Effector memory CD8-positive, alpha-beta T cell (primary cell): ENCODE results near the gene ZNF225.

Experiments used
- ATAC-seq: fragments of 150-1000 bp; cut with Tn5 transposase; replicated peaks from 2 replicates; pipeline ENCODE4 v1.10.0; 2021; ENCODE audit warnings: mild to moderate bottlenecking, moderate library complexity
- DNase-seq, 3 experiments: peaks; one replicate each; pipeline ENCODE4 v3.0.0; 2021
- H3K27ac Mint-ChIP-seq, 2 donors: one replicate each; pipeline ENCODE4 v1.8.0; 2022; ENCODE audit warnings: mild to moderate bottlenecking in 2 of 2, mixed read lengths in 2 of 2, moderate library complexity in 2 of 2
- H3K27me3 Mint-ChIP-seq, 2 donors: one replicate each; pipeline ENCODE4 v1.8.0; 2022; ENCODE audit warnings: mixed read lengths in 2 of 2
- H3K36me3 Mint-ChIP-seq: one replicate; pipeline ENCODE4 v1.8.0; 2022; ENCODE audit warnings: mild to moderate bottlenecking, moderate library complexity, mixed read lengths; ENCODE audit not compliant: insufficient read depth
- H3K4me1 Mint-ChIP-seq, 2 donors: one replicate each; pipeline ENCODE4 v1.8.0; 2022; ENCODE audit warnings: low read depth in 2 of 2, mixed read lengths in 2 of 2
- H3K4me3 Mint-ChIP-seq, 2 donors: one replicate each; pipeline ENCODE4 v1.8.0; 2022; ENCODE audit warnings: mild to moderate bottlenecking in 2 of 2, mixed read lengths in 2 of 2, moderate library complexity in 2 of 2
- H3K9me3 Mint-ChIP-seq, 2 donors: one replicate each; pipeline ENCODE4 v1.8.0; 2022; ENCODE audit warnings: mixed read lengths in 2 of 2
- total RNA-seq, 9 experiments: gene quantifications; one replicate each; lab custom pipeline; 2026; lab: John Stamatoyannopoulos, UW

ZNF225 gene
- 1.3 to 23.0 (median 11.0) reads per million in 9 experiments for total RNA-seq

GRCh38 chr19:44113138-44113783 is at the start of gene ZNF225:
TSS of gene ZNF225 (plus strand) at chr19:44113399. CDS start at chr19:44115828, 2,429 bp downstream.
- peak within 1 kb of the TSS; percentile 94 for H3K27ac Mint-ChIP-seq
- DNase-seq (peak; percentile 75 to 76 (median 76)), ATAC-seq (peak; percentile 98)
- H3K4me3 Mint-ChIP-seq, result peak within 1 kb of the TSS; percentile 93 to 97
- no peaks in the 10 kb centered on the region for H3K27me3 Mint-ChIP-seq
- peaks cover 13% of the 10 kb centered on the region for H3K36me3 Mint-ChIP-seq
- peaks cover 7 to 29% of the 10 kb centered on the region in 2 donors for H3K4me1 Mint-ChIP-seq
- peaks cover 6 to 8% of the 10 kb centered on the region in 2 donors for H3K9me3 Mint-ChIP-seq

- Mint-ChIP-seq H3K27ac (no peak overlapping the region), H3K9me3 (peaks cover 8 to 29% of the 10 kb centered on the region in 2 donors), H3K36me3 (peaks cover 5% of the 10 kb centered on the region), H3K27me3 (peaks cover 7 to 11% of the 10 kb centered on the region in 2 donors), H3K4me1 (peaks cover under 1 to 1% of the 10 kb centered on the region in 2 donors), H3K4me3 (no peak overlapping the region)
- ATAC-seq (no peak), DNase-seq (no peak)
Measured at GRCh38 chr19:44066305-44066704, 46.9 kb upstream of the ZNF225 start.

GRCh38 chr19:44069415-44069814 is 43.8 kb upstream of the ZNF225 start:
- Mint-ChIP-seq H3K4me1 (peaks cover 19% of the 10 kb centered on the region in 2 donors), H3K4me3 (no peak overlapping the region), H3K9me3 (peaks cover 8 to 32% of the 10 kb centered on the region in 2 donors), H3K27me3 (peaks cover 7 to 11% of the 10 kb centered on the region in 2 donors), H3K36me3 (peaks cover 5% of the 10 kb centered on the region), H3K27ac (no peak overlapping the region)
- no peak for DNase-seq
- no peak for ATAC-seq

GRCh38 chr19:44071824-44072542 is 41.2 kb upstream of the ZNF225 start, which contains the start of gene ZNF284:
TSS of gene ZNF284 (plus strand) at chr19:44072159. CDS start at chr19:44076390, 4,231 bp downstream.
- Mint-ChIP-seq H3K36me3 (peaks cover 8% of the 10 kb centered on the region), H3K4me3 (peak within 1 kb of the TSS; percentile 90 to 91), H3K27me3 (peaks cover 0 to under 1% of the 10 kb centered on the region in 2 donors), H3K4me1 (peaks cover 19 to 22% of the 10 kb centered on the region in 2 donors), H3K9me3 (peaks cover 0 to 21% of the 10 kb centered on the region in 2 donors), H3K27ac (peak within 1 kb of the TSS; percentile 85 to 91)
- DNase-seq, result peak; percentile 64 to 77 (median 72)
- peak; percentile 99 for ATAC-seq

- Mint-ChIP-seq H3K27me3 (no peaks in the 10 kb centered on the region), H3K36me3 (peaks cover 8% of the 10 kb centered on the region), H3K9me3 (peaks cover 0 to 21% of the 10 kb centered on the region in 2 donors), H3K4me1 (peaks cover 19 to 22% of the 10 kb centered on the region in 2 donors), H3K27ac (peak overlapping the region; percentile 85 to 91), H3K4me3 (peak overlapping the region; percentile 90 to 91)
- ATAC-seq (no peak), DNase-seq (no peak)
Measured at GRCh38 chr19:44072543-44073401, 40.4 kb upstream of the ZNF225 start.

GRCh38 chr19:44076325-44076724 is 36.9 kb upstream of the ZNF225 start:
- DNase-seq (no peak), ATAC-seq (no peak)
- H3K36me3 Mint-ChIP-seq, result peaks cover 14% of the 10 kb centered on the region
- peaks cover 0 to 5% of the 10 kb centered on the region in 2 donors for H3K9me3 Mint-ChIP-seq
- peaks cover 18 to 22% of the 10 kb centered on the region in 2 donors for H3K4me1 Mint-ChIP-seq
- no peaks in the 10 kb centered on the region for H3K27me3 Mint-ChIP-seq
- H3K27ac Mint-ChIP-seq, result no peak overlapping the region
- no peak overlapping the region for H3K4me3 Mint-ChIP-seq

GRCh38 chr19:44092108-44092507 is 21.1 kb upstream of the ZNF225 start:
- no peak for ATAC-seq
- DNase-seq, result no peak
- Mint-ChIP-seq H3K9me3 (no peaks in the 10 kb centered on the region), H3K4me3 (no peak overlapping the region), H3K36me3 (peaks cover 14% of the 10 kb centered on the region), H3K27ac (no peak overlapping the region), H3K4me1 (peaks cover 14 to 17% of the 10 kb centered on the region in 2 donors), H3K27me3 (no peaks in the 10 kb centered on the region)

GRCh38 chr19:44093931-44094765 is 19.1 kb upstream of the ZNF225 start, which contains the start of gene ZNF224:
TSS of gene ZNF224 (plus strand) at chr19:44094361. CDS start at chr19:44097874, 3,513 bp downstream.
- ATAC-seq (peak; percentile 85), DNase-seq (peak; percentile 70 to 75 (median 72))
- Mint-ChIP-seq H3K9me3 (peaks cover 0 to 2% of the 10 kb centered on the region in 2 donors), H3K27me3 (no peaks in the 10 kb centered on the region), H3K27ac (peak within 1 kb of the TSS; percentile 93 to 95), H3K36me3 (peaks cover 26% of the 10 kb centered on the region), H3K4me1 (peaks cover 22 to 25% of the 10 kb centered on the region in 2 donors), H3K4me3 (peak within 1 kb of the TSS; percentile 99)

GRCh38 chr19:44107751-44108150 is 5.4 kb upstream of the ZNF225 start:
- Mint-ChIP-seq H3K27me3 (no peaks in the 10 kb centered on the region), H3K27ac (no peak overlapping the region), H3K4me1 (peaks cover 2 to 8% of the 10 kb centered on the region in 2 donors), H3K36me3 (peaks cover 23% of the 10 kb centered on the region), H3K4me3 (no peak overlapping the region), H3K9me3 (peaks cover 17 to 24% of the 10 kb centered on the region in 2 donors)
- ATAC-seq (no peak), DNase-seq (no peak)

- Mint-ChIP-seq H3K4me3 (no peak overlapping the region), H3K36me3 (peaks cover 14% of the 10 kb centered on the region), H3K4me1 (peaks cover 7 to 20% of the 10 kb centered on the region in 2 donors), H3K27ac (no peak overlapping the region), H3K27me3 (no peaks in the 10 kb centered on the region), H3K9me3 (peaks cover 16 to 23% of the 10 kb centered on the region in 2 donors)
- DNase-seq (no peak), ATAC-seq (no peak)
Measured at GRCh38 chr19:44109458-44109857, 3.7 kb upstream of the ZNF225 start.

- H3K4me3 Mint-ChIP-seq, result peak overlapping the region; percentile 93 to 97
- H3K4me1 Mint-ChIP-seq, result peaks cover 7 to 29% of the 10 kb centered on the region in 2 donors
- H3K36me3 Mint-ChIP-seq, result peaks cover 10% of the 10 kb centered on the region
- H3K9me3 Mint-ChIP-seq, result peaks cover 10 to 17% of the 10 kb centered on the region in 2 donors
- ATAC-seq (no peak), DNase-seq (no peak)
- no peak overlapping the region for H3K27ac Mint-ChIP-seq
- no peaks in the 10 kb centered on the region for H3K27me3 Mint-ChIP-seq
Measured at GRCh38 chr19:44111910-44112463, 1.2 kb upstream of the ZNF225 start.

- Mint-ChIP-seq H3K4me1 (peaks cover 7 to 29% of the 10 kb centered on the region in 2 donors), H3K9me3 (peaks cover 6 to 9% of the 10 kb centered on the region in 2 donors), H3K36me3 (peaks cover 10% of the 10 kb centered on the region), H3K27me3 (no peaks in the 10 kb centered on the region), H3K4me3 (peak overlapping the region; percentile 93 to 97), H3K27ac (peak overlapping the region; percentile 94)
- DNase-seq (no peak), ATAC-seq (no peak)
Measured at GRCh38 chr19:44112802-44113137, 429 bp upstream of the ZNF225 start.
